ENCODE measurements around the gene CSPG4.
"Not testable (repeated sequence)": the region's sequence is repeated elsewhere in the genome, so short reads cannot be mapped to it uniquely, and the experiment has no call there.

Gene CSPG4, protein sequence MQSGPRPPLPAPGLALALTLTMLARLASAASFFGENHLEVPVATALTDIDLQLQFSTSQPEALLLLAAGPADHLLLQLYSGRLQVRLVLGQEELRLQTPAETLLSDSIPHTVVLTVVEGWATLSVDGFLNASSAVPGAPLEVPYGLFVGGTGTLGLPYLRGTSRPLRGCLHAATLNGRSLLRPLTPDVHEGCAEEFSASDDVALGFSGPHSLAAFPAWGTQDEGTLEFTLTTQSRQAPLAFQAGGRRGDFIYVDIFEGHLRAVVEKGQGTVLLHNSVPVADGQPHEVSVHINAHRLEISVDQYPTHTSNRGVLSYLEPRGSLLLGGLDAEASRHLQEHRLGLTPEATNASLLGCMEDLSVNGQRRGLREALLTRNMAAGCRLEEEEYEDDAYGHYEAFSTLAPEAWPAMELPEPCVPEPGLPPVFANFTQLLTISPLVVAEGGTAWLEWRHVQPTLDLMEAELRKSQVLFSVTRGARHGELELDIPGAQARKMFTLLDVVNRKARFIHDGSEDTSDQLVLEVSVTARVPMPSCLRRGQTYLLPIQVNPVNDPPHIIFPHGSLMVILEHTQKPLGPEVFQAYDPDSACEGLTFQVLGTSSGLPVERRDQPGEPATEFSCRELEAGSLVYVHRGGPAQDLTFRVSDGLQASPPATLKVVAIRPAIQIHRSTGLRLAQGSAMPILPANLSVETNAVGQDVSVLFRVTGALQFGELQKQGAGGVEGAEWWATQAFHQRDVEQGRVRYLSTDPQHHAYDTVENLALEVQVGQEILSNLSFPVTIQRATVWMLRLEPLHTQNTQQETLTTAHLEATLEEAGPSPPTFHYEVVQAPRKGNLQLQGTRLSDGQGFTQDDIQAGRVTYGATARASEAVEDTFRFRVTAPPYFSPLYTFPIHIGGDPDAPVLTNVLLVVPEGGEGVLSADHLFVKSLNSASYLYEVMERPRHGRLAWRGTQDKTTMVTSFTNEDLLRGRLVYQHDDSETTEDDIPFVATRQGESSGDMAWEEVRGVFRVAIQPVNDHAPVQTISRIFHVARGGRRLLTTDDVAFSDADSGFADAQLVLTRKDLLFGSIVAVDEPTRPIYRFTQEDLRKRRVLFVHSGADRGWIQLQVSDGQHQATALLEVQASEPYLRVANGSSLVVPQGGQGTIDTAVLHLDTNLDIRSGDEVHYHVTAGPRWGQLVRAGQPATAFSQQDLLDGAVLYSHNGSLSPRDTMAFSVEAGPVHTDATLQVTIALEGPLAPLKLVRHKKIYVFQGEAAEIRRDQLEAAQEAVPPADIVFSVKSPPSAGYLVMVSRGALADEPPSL (N-terminal part only)

DNA sequence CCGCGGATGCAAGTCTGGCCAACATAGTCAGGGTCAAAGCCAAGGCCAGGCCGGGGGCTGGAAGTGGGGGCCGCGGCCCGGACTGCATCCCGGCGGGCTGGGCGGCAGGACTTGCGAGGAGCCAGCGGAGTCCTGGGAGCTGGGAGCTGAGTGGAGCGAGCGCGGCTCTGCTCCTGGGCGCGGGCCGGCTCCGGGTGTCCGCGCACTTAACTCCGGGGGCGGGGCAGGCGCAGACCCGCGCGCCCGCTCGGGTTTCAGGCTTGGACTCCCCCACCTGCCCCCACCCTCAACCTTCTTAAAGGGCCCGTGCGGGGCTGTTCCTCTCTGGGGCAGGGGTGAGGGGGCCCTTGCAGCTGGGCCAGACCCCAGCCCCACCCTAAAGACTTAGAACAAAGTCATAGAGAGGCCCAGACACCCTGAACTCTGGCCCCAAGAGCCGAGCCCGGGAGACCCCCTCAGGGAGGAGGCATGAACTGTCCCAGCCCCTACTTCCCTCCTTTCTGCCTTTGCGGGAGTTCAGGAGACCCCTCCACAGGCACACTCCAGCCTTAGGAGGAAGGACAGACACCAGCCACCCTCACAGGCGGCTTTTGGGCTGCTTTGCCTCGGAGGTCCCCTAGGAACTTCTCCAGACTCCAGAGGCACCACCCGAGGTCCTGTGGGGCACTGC lies at the start of gene CSPG4:
CSPG4 (minus strand) TSS at position 181 of the 670 bp plus-strand sequence; CDS start at position 88, 93 bp downstream.
- FAIRE-seq: no peak
- DNase-seq (ENCODE audit: insufficient read length, low spot score): peak; percentile 83

DNA sequence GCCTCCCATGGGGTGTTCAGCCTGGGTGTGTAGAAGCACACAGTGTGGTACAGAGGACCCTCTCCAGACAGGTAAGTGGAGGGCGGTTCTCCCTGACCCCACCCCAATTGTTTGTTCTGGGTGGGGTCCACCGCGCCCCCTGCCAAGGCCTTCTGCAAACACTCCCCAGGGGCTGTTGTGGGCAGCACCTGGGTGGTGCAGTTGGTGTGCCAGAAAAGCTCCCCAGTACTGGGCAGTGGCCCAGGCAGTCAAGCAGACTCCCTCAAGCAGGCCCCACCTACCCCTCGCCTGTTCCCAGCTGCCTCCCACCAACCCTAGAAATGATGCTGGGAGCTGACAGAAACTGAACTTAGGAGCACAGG lies 49.7 kb upstream of the CSPG4 start:
- DNase-seq (ENCODE audit: insufficient read length, low spot score); FAIRE-seq: not testable (repeated sequence)

DNA sequence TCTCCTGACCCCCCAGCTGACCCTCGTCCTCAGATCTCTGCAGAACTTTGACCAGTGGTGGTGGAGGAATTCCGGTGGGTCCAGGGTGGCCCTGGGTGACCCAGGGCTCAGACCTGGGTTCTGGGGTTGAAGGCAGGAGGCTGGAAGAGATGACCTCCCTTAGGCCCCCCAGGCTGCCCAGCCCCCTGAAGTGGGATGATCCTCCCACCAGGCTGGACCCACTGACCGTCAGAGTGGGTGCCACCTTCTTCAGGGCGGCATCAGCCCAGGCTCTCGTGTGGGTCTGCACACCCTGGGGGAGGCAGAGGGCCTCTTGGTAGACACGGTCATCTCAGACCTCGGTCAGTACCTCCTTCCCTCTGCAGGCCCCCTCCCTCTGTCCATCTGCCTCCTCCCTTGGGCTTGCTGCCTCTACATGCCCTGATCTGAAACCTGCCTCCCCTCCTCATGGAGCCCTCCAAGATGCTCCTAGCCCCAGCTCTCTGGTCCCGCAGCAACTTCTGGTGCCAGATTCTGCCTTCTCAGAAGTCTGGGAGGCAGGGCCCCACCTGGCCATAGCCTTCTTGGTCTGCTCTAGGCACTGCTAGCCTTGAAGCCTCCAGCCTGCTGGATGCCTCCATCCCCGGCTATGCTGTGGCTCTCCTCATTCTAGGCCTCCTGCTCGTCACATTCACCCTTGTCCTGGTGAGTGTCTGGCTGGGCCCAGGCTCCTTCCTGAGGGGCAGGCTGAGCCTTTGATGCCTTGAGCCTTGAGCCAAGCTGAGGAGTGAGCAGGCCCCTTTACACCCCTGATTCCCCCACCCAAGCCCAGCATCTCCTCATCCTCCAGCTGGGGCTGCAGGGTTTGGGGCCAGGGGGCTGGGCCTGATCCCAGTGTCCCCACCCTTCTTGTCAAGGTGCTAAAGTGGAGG lies 49.1 kb upstream of the CSPG4 start:
- DNase-seq (ENCODE audit: insufficient read length, low spot score): no peak
- no peak for FAIRE-seq

DNA sequence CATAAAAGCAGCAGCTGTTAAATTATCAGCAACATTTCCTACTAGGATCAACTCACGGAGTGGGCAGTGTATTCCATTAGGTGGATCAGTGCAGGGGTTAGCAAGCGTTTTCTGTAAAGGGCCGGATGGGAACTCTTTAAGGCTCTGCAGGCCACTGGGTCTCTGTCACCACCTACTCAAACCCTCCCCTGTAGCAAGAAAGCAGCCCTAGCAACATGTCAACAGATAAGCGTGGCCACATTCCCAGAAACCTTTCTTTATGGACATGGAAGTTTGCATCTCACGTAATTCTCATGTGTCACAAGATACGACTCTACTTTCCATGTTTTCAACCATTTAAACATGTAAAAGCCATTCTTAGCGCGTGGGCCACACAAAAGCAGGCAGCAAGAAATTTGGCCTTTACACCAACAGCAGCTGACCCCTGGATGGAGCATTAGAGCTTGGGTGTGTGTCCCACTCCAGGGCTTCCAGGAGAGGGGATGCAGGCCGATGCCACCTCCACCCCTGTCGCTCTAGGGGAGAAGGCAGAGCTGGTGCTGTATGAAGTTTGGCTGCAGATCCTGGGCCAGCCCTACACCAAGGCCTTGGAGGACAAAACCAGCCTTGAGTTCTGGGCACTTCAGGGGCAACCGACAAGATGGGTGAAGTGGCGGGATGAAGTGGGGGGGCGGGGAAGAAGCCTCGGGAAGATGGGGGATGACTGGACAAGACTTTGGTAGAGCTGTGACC lies 48.2 kb upstream of the CSPG4 start:
- FAIRE-seq: no peak
- no peak for DNase-seq (ENCODE audit: insufficient read length, low spot score)

DNA sequence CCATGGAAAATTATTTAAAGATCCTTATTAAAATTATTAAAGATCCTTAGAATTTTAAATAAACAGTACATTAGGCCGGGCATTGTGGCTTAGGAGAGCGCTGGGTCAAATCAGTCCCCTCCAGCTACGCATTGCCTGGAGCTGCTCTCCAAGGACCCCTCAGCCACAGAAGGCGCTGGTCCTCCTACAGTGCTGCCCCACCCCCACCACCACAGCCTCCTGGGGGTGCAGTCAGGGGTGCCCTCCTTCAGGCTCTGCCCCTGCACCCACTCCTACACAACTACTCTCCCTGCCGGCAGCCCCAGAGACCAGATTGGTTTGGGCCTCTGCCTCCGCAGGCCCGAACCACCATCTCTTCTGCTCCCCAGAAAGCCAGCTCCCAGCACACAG lies 47.5 kb upstream of the CSPG4 start:
- not testable (repeated sequence) for FAIRE-seq; DNase-seq (ENCODE audit: insufficient read length, low spot score)

DNA sequence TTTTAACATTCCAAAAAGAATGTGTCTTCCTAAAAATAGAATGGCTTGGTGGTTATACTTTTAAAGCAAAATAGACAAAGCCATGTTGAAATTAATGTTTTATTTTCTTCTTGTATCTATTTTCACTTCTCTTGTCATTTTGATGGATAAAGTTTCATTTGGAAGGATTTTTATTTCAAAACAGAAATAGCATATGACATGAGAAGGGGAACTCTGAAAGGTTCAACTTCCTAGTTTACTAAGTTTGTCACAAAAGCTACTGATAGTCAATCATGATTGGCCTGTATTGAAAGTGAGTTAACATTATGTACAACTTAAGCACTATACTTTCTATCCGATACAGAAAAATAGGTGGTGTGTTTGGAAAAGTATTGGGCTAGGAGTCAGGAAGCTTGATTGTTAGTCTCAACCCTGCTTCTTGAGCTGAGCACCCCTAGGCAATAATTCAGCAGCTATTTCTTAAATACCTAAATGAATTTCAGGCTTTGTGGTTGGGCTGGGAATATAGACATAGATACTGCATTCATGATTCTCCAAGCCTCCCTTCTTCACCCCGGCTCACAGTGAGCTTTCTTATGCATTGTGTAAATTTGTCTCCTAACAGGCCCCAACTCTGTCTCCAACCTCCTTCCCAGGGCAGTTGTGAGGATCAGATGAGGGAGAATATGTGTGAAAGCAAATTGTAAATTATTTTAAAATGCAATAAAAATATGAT lies 46.9 kb upstream of the CSPG4 start:
- FAIRE-seq: no peak
- DNase-seq (ENCODE audit: insufficient read length, low spot score): no peak

DNA sequence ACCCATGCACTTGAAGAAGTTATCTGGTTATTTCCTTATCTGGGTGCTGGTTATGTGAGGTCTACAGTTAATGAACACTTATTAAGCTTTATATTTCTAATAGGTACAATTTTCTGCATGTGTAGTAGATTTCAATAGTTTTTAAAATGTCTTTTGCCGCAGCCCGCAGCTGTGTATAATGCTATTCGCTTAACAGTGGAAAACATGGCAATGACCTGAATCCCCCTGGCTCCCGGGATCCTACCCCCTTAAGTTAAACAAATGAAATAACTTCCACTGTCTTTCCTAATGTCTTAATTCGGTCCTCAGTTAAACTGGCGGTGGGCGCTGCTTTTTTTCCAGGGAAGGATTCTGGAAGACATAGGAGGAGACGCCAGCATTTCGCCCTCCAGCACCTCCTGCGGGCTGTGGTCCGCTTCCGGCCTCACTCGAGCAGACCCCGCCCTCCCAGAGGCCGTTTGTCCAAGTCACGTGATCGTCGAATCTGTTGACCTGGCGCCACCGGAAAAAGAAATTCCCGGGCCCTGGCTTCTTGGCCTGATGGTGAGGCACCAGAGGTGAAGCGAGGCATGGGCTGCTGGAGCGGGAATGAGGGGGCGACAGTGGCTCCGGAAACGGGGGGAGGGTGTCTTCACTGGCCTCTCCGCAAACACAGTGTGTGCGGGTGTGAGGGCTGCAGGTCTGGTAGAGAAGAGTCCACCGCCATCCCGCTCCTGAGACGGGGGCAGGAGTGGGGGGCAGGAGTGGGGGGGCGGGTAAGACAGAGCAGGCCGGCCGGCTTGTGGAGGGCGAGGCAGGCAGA lies 45.6 kb upstream of the CSPG4 start:
- FAIRE-seq: peak; percentile 76
- DNase-seq (ENCODE audit: insufficient read length, low spot score): peak; percentile 80

DNA sequence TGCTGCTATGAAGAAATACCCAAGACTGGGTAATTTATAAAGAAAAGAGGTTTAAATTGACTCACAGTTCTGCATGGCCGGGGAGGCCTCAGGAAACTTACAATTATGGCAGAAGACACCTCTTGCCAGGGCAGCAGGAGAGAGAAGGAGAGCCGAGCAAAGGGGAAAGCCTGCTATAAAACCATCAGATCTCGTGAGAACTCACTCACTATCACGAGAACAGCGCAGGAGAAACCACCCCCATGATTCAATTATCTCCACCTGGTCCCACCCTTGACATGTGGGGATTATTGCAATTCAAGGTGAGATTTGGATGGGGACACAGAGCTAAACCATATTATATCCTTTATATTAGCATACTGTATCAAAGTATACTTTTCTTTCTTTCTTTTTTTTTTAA lies 42.2 kb upstream of the CSPG4 start:
- not testable (repeated sequence) for DNase-seq (ENCODE audit: insufficient read length, low spot score); FAIRE-seq

DNA sequence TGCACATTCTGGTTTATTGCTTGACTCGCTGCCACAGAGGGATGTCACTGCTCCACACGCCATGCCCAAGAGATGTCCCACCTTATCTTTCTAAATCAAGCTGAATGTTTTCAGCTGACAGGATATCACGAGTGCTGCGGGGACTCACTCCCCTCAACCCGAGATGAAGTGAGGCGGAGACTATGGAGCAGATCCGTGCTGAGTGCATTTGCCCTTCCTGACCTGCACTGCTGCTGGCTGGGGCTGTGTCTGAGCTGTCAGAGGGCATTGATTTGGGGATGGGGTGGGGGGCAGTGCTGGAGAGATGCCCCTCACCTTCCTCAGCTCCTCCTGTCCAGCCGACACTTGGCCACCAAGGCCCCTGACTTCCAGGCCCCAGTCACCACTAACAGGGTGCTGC lies 40.5 kb upstream of the CSPG4 start:
- FAIRE-seq (no peak), DNase-seq (ENCODE audit: insufficient read length, low spot score) (no peak)

DNA sequence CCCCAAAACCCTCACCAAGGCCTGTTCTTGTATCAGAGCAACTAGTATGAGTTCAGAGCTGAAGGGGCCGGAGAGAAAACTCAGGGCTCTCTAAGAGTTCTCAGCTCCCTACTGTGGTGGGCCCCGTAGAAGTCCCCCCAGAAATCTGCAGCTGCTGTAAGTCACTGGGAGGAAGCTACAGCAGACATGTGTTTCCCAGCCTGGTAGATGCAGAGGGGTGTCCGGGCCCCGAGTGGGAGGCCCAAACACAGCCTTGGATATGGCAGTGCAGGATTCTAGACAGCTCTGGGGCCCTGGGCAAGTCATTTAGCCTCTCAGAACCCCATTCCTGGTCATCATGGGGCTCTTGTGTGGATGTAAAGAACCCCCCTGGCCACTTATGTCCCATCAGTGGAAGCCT lies 39.2 kb upstream of the CSPG4 start:
- no peak for FAIRE-seq
- no peak for DNase-seq (ENCODE audit: insufficient read length, low spot score)

DNA sequence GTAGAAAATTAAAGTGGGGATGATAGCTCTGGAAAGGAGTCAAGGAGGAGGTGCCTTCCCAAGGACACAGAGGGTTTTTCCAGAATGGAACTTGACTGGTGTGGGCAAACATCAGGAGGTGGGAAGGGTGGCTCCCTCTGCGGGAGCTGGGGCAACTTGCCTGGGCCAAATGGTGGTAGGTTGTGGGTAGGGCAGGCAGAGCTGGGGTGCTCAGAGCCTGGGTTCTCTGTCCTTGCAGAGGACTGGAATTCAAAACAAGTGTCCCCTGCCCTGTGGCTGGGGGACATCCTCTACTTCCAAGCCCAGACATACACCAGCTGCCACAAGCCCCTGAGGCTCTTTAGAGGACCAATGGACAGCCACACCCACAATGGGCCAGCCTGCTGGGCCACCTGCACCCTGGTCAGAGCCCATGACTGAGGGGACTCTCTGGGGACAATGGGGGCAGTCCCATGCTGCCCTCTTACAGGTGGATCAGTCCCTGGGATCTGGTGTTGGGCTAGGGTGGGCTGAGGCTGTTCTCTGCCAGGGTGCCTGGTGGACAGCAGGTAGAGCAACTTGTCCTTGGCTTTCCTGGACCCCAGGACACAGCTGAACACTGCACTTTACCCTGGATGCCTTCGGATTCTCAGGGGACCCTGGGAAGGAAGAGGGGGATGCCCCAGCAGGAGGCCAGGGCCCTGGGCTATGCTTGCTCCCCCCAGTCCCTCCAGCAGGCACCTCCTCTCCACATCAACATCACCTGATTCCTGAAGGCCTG lies 38.6 kb upstream of the CSPG4 start:
- FAIRE-seq (no peak), DNase-seq (ENCODE audit: insufficient read length, low spot score) (no peak)

DNA sequence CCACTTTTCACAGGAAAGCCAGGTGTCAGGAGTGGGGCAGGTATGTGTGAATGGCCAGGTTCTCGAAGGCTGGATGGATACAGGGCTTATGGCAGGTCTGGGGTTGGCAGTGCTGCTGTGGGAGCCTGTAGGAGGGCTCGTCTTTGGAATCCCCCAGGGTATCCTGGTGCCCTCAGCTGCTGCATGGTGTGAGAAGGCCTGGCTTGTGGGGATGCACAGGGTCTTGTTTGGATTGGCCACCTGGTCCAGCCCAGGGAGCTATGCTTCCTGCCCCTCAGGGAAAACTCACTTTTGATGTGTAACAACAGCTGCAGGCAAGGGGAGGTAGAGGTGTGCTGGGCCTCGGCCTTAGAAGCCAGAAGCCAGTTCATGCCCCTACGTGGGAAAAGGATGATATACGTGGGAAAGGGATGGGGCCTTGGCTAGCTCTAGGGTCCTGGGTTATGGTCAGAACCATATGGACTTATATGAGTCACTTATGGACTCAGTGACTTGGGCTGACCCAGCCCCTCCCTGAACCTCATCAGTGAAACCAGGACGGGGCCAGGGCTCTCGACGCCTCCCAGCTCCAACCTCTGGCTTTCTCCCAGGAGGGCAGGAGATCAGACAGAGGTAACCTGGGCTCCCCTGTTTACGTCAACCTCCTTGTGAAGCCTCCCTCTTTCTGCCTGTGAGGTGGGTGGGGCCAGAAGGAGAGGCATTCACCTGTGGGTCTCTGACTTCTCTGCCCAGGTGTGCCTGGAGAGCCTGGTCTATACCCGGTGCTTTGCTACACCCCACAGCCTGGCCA lies 37.8 kb upstream of the CSPG4 start:
- no peak for FAIRE-seq
- DNase-seq (ENCODE audit: insufficient read length, low spot score): no peak

DNA sequence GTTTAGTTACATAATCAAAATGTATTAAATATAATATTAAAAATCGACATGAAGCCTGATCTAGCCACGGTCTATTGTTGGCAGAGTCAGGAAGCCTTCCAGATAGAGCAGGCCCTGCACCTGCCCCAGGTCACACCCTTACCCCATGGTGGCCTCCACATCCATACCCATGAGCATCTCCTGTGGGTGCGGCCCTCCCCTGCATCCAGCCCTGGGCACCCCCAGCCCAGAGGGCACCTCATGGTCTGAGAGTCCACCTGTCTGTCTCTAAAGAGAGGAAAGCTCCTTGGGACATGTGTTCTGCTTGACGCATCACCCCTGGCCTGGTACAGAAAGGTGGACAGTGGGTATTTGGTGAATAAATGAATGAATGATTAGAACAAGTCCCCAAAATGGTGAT lies 37.2 kb upstream of the CSPG4 start:
- no peak for FAIRE-seq
- no peak for DNase-seq (ENCODE audit: insufficient read length, low spot score)

DNA sequence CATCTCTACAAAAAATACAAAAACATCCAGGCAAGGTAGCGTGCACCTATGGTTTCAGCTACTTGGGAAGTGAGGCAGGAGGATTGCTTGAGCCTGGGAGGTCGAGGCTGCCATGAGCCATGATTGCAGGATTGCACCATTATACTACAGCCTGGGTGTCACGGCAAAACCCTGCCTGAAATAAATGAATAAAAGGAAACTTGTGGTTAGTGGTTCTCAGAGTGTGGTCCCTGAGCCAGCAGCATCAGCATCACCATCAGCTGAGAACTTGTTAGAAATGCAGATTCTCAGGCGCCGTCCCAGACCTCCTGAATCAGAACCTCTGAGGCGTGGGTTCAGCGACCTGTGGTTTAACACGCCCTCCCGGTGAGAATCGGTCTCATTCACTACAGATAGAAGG lies 36.2 kb upstream of the CSPG4 start:
- not testable (repeated sequence) for FAIRE-seq; DNase-seq (ENCODE audit: insufficient read length, low spot score)

DNA sequence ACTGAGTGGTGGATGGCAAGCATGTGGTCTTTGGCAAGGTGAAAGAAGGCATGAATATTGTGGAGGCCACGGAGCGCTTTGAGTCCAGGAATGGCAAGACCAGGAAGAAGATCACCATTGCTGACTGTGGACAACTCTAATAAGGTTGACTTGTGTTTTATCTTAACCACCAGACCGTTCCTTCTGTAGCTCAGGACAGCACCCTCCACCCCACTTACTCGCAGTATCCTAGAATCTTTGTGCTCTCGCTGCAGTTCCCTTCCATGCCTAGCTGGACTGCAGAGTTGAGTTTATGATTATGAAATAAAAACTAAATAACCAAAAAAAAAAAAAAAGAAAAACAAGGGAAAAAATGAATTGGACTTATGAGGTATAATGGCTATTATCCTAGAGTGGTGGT lies 34.5 kb upstream of the CSPG4 start:
- not testable (repeated sequence) for FAIRE-seq

DNA sequence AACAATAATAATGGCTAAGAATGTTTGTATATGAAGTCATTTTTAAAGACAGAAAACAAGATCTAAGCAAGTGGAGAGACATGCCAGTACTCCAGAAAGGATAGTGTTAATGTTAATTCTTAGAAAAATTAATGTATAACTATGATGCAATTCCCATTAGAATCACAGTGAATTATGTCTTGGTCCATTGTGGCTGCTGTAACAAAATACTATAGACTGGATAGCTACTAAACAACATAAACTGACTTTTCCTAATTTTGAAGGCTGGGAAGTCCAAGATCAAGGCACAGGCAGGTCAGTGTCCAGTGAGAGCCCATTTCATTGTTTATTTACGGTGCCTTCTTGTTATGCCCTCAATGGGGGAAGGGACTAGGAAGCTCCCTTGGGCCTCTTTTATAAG lies 32.7 kb upstream of the CSPG4 start:
- DNase-seq (ENCODE audit: insufficient read length, low spot score) (no peak), FAIRE-seq (no peak)

More for the DNA sequence above, 34.5 kb upstream of the CSPG4 start:
- DNase-seq (ENCODE audit: insufficient read length, low spot score): not testable (repeated sequence)

All from HTR-8/SVneo (cell line).